Body of pancreas (tissue), 4 donors: ENCODE data around the gene APCDD1L.

Experiments used
- POLR2A ChIP-seq, 3 donors: fragments of 450-650 bp; IDR thresholded peaks; one replicate each; pipeline ENCODE4 v1.6.1; 2016; ENCODE audit warnings: antibody characterized with exemption in 3 of 3, mild to moderate bottlenecking in 2 of 3
- TF ChIP-seq, protein P1 (sequence below), 7 experiments: fragments of 450-650 bp in 4 of 7; fragments of 200-600 bp in 3 of 7; sonication (generic) in 3 of 7; IDR thresholded peaks; one replicate each; pipeline ENCODE4 v1.5.1; 2016 to 2019; ENCODE audit warnings: antibody characterized with exemption in 7 of 7

DNA sequence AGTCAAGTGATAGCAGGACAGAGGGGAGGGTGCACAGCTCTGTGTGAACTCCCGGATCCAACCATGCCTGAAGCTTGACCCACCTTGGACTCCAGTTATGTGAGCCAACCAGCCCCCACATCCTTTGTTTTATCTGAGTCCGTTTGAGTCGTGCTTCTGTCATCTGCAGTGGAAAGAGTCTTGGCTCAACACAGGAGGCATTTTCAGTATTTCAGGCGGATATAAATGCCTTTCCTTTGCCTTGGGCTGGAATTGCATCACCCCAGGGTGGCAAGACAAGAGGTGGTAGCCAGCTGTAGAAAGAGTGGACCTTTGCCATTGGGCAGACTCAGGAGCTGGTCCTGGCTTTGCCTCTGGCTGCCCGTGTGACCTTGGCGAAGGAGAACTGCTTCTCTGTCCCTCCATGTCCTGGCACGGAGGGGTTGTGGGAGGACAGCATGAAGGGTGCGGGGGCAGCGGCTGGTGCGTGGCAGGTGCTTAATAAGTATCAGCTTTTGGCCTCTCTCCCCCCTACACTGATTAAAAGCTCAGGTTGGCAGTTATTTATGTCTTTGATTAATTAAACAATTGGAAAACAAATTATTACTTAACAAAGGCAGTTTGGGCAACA lies 42.6 kb upstream of the APCDD1L start:
- TF ChIP-seq, protein P1, sequence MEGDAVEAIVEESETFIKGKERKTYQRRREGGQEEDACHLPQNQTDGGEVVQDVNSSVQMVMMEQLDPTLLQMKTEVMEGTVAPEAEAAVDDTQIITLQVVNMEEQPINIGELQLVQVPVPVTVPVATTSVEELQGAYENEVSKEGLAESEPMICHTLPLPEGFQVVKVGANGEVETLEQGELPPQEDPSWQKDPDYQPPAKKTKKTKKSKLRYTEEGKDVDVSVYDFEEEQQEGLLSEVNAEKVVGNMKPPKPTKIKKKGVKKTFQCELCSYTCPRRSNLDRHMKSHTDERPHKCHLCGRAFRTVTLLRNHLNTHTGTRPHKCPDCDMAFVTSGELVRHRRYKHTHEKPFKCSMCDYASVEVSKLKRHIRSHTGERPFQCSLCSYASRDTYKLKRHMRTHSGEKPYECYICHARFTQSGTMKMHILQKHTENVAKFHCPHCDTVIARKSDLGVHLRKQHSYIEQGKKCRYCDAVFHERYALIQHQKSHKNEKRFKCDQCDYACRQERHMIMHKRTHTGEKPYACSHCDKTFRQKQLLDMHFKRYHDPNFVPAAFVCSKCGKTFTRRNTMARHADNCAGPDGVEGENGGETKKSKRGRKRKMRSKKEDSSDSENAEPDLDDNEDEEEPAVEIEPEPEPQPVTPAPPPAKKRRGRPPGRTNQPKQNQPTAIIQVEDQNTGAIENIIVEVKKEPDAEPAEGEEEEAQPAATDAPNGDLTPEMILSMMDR (IDR thresholded peaks at IDR 0.05) = no peak
- TF ChIP-seq POLR2A (IDR thresholded peaks at IDR 0.05) = no peak
